HepG2 (cell line): Measurements from ENCODE around the gene SP3. TPM values are rescaled to one million over a fixed set of nuclear protein-coding genes. Genes with fewer than 3 reads are reported as not detected.

Source experiments
- ATAC-seq: fragments of 200-7000 bp; cut with Tn5 transposase; 3 replicates; pipeline ENCODE4 v1.9.1; 2020; ENCODE audit warnings: mild to moderate bottlenecking, moderate library complexity
- BruUV-seq: library from RNA; stranded (reverse); fragments of 400-500 nt; replicated peaks from 2 replicates; lab custom pipeline; 2021; lab: Mats Ljungman, UMichigan
- CTCF ChIA-PET: fragments of 300-600 bp; formaldehyde crosslinking; extraction: SDS; loops from one replicate; lab custom pipeline; 2021; ENCODE audit warnings: low total read pairs, inconsistent platforms, low intra/inter-chr PET ratio; lab: Yijun Ruan, JAX
- POLR2A ChIA-PET: fragments of 350-600 bp; sonication (Branson Sonifier 250); formaldehyde crosslinking; loops from one replicate; lab custom pipeline; 2020; ENCODE audit warnings: antibody characterized with exemption, inconsistent platforms; lab: Yijun Ruan, JAX
- DNase-seq: peaks from one replicate; pipeline ENCODE4 v3.0.0-alpha.2; 2015; ENCODE audit warnings: low spot score
- FAIRE-seq: peaks from 3 replicates; lab custom pipeline; 2011; peaks lifted over from hg19 to GRCh38; lab: Jason Lieb, UNC
- H2AFZ ChIP-seq: one replicate; pipeline ENCODE4 v1.6.1; 2011; ENCODE audit warnings: low read length, inconsistent platforms
- H3K27ac ChIP-seq: fragments of 300-600 bp; 3 replicates; pipeline ENCODE4 v1.8.0; 2011; ENCODE audit warnings: mixed run types, mild to moderate bottlenecking, mixed read lengths, low read length, inconsistent platforms; ENCODE audit not compliant: insufficient read depth; ENCODE audit errors: extremely low read length
- H3K27me3 ChIP-seq, 2 experiments: fragments of 200-600 bp in 1 of 2; 2 replicates in 1 of 2; 3 replicates in 1 of 2; pipeline versions ENCODE4 v1.6.0 to v1.8.0; 2011; ENCODE audit warnings: low read length in 2 of 2, mild to moderate bottlenecking in 2 of 2, moderate library complexity in 2 of 2, inconsistent platforms in 1 of 2; ENCODE audit not compliant: insufficient read depth in 2 of 2, control insufficient read depth in 1 of 2
- H3K36me3 ChIP-seq, 2 experiments: fragments of 200-600 bp in 1 of 2; replicated peaks in 1 of 2; 2 replicates in 1 of 2; 3 replicates in 1 of 2; pipeline versions ENCODE4 v1.5.1 to v1.8.0; 2011; ENCODE audit warnings: low read length in 2 of 2, inconsistent platforms in 1 of 2; ENCODE audit not compliant: insufficient read depth in 2 of 2, control insufficient read depth in 1 of 2
- H3K4me1 ChIP-seq: 2 replicates; pipeline ENCODE4 v1.5.1; 2012; ENCODE audit warnings: low read length, inconsistent platforms; ENCODE audit not compliant: insufficient read depth
- H3K4me2 ChIP-seq: 2 replicates; pipeline ENCODE4 v1.6.0; 2011; ENCODE audit warnings: low read depth, low read length, inconsistent platforms
- H3K4me3 ChIP-seq, 3 experiments: fragments of 200-600 bp in 1 of 3; sonication (generic), shearing (Covaris generic) in 1 of 3; replicated peaks in 1 of 3; 2 replicates each; pipeline ENCODE4 v1.5.1; 2011 to 2016; ENCODE audit warnings: low read length in 3 of 3, inconsistent platforms in 2 of 3, low read depth in 2 of 3, mild to moderate bottlenecking in 2 of 3, control low read depth in 1 of 3, mixed read lengths in 1 of 3; ENCODE audit not compliant: insufficient read depth in 1 of 3
- H3K79me2 ChIP-seq: one replicate; pipeline ENCODE4 v1.6.1; 2011; ENCODE audit warnings: low read length, inconsistent platforms; ENCODE audit not compliant: insufficient read depth
- H3K9ac ChIP-seq: 2 replicates; pipeline ENCODE4 v1.6.0; 2011; ENCODE audit warnings: mild to moderate bottlenecking, low read depth, low read length, inconsistent platforms; ENCODE audit not compliant: insufficient read depth
- H3K9me3 ChIP-seq: 2 replicates; pipeline ENCODE4 v1.5.1; 2012; ENCODE audit warnings: mild to moderate bottlenecking, low read length
- H4K20me1 ChIP-seq: 2 replicates; pipeline ENCODE4 v1.6.0; 2011; ENCODE audit warnings: inconsistent platforms, mild to moderate bottlenecking, low read length, moderate library complexity; ENCODE audit not compliant: insufficient read depth
- MTA1 ChIP-seq: sonication (generic); formaldehyde crosslinking; IDR thresholded peaks from 2 replicates; pipeline ENCODE4 v1.4.0; 2020; ENCODE audit warnings: missing genetic modification reagents, mild to moderate bottlenecking, borderline replicate concordance
- RFX1 ChIP-seq: fragments of 450-650 bp; IDR thresholded peaks from 2 replicates; pipeline ENCODE4 v1.6.1; 2017
- STAT5B ChIP-seq: sonication (generic); formaldehyde crosslinking; IDR thresholded peaks from 2 replicates; pipeline ENCODE4 v1.4.0; 2020; ENCODE audit warnings: missing genetic modification reagents
- ZNF136 ChIP-seq: sonication (generic); formaldehyde crosslinking; IDR thresholded peaks from 2 replicates; pipeline ENCODE4 v1.8.1; 2022; ENCODE audit warnings: low read depth, mild to moderate bottlenecking, moderate library complexity, missing genetic modification reagents
- ZNF20 ChIP-seq: sonication (generic); formaldehyde crosslinking; IDR thresholded peaks from 2 replicates; pipeline ENCODE4 v1.4.0; 2020; ENCODE audit warnings: mild to moderate bottlenecking, moderate library complexity, missing genetic modification reagents
- ZNF572 ChIP-seq: sonication (generic); formaldehyde crosslinking; IDR thresholded peaks from 2 replicates; pipeline ENCODE4 v1.5.1; 2020; ENCODE audit warnings: mild to moderate bottlenecking, missing genetic modification reagents
- WGBS: methylation state at CpG from one replicate; pipeline ENCODE4 v1.1.6; 2017; ENCODE audit warnings: low lambda C conversion rate; 5-methylcytosine and 5-hydroxymethylcytosine counted together
- in situ Hi-C: cut with HindIII; loops from 2 replicates; pipeline ENCODE4 v1.10.0; 2017; ENCODE audit warnings: low pct_unique_long_range_greater_than_20kb; ENCODE audit not compliant: extremely low pct_ligation_motif_present
- intact Hi-C: fragments of 100-400 bp; cut with micrococcal nuclease; formaldehyde crosslinking; loops from one replicate; pipeline ENCODE4 v1.10.0; 2022; ENCODE audit not compliant: unreplicated experiment
- polyA plus RNA-seq, 8 experiments: library from polyadenylated mRNA; depleted of rRNA in 3 of 8; stranded (reverse) in 7 of 8; unstranded in 1 of 8; fragments of >200 nt; fragmentation: Illumina TruSeq in 4 of 8; extraction: Trizol in 4 of 8; gene quantifications; 2 replicates each; pipeline versions ENCODE4 v1.2.1 to v1.2.3, GENCODE V29; 2011 to 2016; ENCODE audit warnings: low read depth in 4 of 8, missing spikeins in 1 of 8, mixed read lengths in 1 of 8; ENCODE audit not compliant: insufficient read depth in 1 of 8
- total RNA-seq, 5 experiments: library from RNA; depleted of rRNA; stranded (reverse); fragments of >200 nt; fragmentation: Illumina TruSeq; extraction: Trizol; gene quantifications; 2 replicates each; pipeline ENCODE4 v1.2.3, GENCODE V29; 2016; ENCODE audit warnings: low read depth in 1 of 5
- TF ChIP-seq, protein P1 (sequence below): sonication (generic); formaldehyde crosslinking; IDR thresholded peaks from 2 replicates; pipeline ENCODE4 v1.8.1; 2023; ENCODE audit warnings: mild to moderate bottlenecking, missing genetic modification reagents
- TF ChIP-seq, protein P2 (sequence below): IDR thresholded peaks from 2 replicates; pipeline ENCODE4 v1.6.1; 2016; ENCODE audit warnings: low read depth, borderline replicate concordance
- TF ChIP-seq, protein P3 (sequence below): IDR thresholded peaks from 2 replicates; pipeline ENCODE4 v1.6.1; 2012; ENCODE audit warnings: low read depth, low read length, improper control_type of control experiment
- TF ChIP-seq, protein P4 (sequence below), 2 experiments: fragments of 450-650 bp in 1 of 2; sonication (generic) in 1 of 2; formaldehyde crosslinking in 1 of 2; IDR thresholded peaks; 2 replicates each; pipeline versions ENCODE4 v1.6.1 to v1.8.0; 2016 to 2022; ENCODE audit warnings: antibody characterized with exemption in 1 of 2, mild to moderate bottlenecking in 1 of 2, missing genetic modification reagents in 1 of 2

Gene SP3
- total and polyA plus RNA-seq, 2 of the 13 experiments (the other 11 are each of a cell fraction or from before 2014, with no cell fraction given): 57.3 to 132 TPM

DNA sequence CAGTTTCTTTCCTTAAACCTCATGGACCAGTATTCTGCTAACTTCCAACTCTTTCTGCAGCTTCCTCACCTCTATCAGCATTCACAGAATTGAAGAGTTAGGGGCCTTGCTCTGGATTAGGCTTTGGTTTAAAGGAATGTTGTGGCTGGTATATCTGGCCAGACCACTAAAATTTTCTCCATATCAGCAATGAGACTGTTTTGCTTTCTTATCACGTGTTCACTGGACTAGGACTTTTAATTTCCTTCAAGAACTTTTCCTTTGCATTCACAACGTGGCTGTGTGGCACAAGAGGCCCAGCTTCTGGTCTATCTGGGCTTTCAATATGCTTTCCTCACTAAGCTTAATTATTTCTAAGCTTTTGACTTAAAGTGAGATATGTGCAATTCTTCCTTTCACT lies 33.4 kb downstream of the SP3 start:
- POLR2A ChIA-PET: no interaction called here
- Histone ChIP-seq H3K9me3 (no peaks in the 10 kb centered on the region), H2AFZ (no peak overlapping the region), H3K27ac (no peak overlapping the region), H3K4me2 (no peak overlapping the region), H3K4me3 (no peak overlapping the region), H3K27me3 (no peaks in the 10 kb centered on the region), H3K9ac (no peak overlapping the region), H4K20me1 (peaks cover 45% of the 10 kb centered on the region), H3K4me1 (no peaks in the 10 kb centered on the region), H3K36me3 (peaks cover 9 to 35% of the 10 kb centered on the region in 2 experiments), H3K79me2 (peaks cover 96% of the 10 kb centered on the region)
- CTCF ChIA-PET: no interaction called here
- WGBS: 95% methylated on average over 2 of the region's 2 CpGs
- in situ Hi-C loops: no loop called here
- TF ChIP-seq ZNF572: no peak
- TF ChIP-seq, protein P1, sequence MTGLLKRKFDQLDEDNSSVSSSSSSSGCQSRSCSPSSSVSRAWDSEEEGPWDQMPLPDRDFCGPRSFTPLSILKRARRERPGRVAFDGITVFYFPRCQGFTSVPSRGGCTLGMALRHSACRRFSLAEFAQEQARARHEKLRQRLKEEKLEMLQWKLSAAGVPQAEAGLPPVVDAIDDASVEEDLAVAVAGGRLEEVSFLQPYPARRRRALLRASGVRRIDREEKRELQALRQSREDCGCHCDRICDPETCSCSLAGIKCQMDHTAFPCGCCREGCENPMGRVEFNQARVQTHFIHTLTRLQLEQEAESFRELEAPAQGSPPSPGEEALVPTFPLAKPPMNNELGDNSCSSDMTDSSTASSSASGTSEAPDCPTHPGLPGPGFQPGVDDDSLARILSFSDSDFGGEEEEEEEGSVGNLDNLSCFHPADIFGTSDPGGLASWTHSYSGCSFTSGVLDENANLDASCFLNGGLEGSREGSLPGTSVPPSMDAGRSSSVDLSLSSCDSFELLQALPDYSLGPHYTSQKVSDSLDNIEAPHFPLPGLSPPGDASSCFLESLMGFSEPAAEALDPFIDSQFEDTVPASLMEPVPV: no peak
- TF ChIP-seq ZNF136: no peak
- TF ChIP-seq, protein P2, sequence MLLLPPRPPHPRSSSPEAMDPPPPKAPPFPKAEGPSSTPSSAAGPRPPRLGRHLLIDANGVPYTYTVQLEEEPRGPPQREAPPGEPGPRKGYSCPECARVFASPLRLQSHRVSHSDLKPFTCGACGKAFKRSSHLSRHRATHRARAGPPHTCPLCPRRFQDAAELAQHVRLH: no peak
- no peak for TF ChIP-seq ZNF20
- TF ChIP-seq, protein P3, sequence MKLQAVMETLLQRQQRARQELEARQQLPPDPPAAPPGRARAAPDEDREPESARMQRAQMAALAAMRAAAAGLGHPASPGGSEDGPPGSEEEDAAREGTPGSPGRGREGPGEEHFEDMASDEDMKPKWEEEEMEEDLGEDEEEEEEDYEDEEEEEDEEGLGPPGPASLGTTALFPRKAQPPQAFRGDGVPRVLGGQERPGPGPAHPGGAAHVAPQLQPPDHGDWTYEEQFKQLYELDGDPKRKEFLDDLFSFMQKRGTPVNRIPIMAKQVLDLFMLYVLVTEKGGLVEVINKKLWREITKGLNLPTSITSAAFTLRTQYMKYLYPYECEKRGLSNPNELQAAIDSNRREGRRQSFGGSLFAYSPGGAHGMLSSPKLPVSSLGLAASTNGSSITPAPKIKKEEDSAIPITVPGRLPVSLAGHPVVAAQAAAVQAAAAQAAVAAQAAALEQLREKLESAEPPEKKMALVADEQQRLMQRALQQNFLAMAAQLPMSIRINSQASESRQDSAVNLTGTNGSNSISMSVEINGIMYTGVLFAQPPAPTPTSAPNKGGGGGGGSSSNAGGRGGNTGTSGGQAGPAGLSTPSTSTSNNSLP: no peak
- no peak for TF ChIP-seq STAT5B (CRISPR knock-in tag)
- TF ChIP-seq RFX1: no peak
- TF ChIP-seq, protein P4, sequence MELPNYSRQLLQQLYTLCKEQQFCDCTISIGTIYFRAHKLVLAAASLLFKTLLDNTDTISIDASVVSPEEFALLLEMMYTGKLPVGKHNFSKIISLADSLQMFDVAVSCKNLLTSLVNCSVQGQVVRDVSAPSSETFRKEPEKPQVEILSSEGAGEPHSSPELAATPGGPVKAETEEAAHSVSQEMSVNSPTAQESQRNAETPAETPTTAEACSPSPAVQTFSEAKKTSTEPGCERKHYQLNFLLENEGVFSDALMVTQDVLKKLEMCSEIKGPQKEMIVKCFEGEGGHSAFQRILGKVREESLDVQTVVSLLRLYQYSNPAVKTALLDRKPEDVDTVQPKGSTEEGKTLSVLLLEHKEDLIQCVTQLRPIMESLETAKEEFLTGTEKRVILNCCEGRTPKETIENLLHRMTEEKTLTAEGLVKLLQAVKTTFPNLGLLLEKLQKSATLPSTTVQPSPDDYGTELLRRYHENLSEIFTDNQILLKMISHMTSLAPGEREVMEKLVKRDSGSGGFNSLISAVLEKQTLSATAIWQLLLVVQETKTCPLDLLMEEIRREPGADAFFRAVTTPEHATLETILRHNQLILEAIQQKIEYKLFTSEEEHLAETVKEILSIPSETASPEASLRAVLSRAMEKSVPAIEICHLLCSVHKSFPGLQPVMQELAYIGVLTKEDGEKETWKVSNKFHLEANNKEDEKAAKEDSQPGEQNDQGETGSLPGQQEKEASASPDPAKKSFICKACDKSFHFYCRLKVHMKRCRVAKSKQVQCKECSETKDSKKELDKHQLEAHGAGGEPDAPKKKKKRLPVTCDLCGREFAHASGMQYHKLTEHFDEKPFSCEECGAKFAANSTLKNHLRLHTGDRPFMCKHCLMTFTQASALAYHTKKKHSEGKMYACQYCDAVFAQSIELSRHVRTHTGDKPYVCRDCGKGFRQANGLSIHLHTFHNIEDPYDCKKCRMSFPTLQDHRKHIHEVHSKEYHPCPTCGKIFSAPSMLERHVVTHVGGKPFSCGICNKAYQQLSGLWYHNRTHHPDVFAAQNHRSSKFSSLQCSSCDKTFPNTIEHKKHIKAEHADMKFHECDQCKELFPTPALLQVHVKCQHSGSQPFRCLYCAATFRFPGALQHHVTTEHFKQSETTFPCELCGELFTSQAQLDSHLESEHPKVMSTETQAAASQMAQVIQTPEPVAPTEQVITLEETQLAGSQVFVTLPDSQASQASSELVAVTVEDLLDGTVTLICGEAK (IDR thresholded peaks at IDR 0.05): no peak
- TF ChIP-seq, protein P4 (CRISPR knock-in tag; IDR thresholded peaks at IDR 0.05): no peak
- no peak for TF ChIP-seq MTA1 (CRISPR knock-in tag)
- ATAC-seq: no peak
- no TSS peak for BruUV-seq
- no peak for DNase-seq
- FAIRE-seq: no peak
- intact Hi-C loops: no loop called here
